ENCODE measurements around the gene UCP1.

Gene UCP1

DNA sequence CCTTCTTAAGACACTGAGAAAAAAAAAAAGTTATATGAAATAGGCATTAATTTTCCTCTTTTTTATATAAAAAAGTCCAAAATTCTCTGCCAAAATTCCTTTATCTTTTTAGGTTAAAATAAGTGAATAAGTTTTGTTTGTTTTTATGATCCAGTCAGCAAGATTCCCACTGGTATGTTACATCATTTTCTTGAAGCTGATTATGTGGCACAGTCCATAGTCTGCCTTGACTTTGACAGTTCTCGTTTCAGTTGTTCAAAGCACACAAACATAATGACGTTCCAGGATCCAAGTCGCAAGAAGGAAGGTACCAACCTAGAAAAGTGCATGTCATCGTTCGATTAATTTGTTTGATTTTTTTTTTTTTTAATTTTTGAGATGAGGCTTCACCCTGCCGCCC lies 9.1 kb downstream of the UCP1 start:
- TF ChIP-seq, protein P1, sequence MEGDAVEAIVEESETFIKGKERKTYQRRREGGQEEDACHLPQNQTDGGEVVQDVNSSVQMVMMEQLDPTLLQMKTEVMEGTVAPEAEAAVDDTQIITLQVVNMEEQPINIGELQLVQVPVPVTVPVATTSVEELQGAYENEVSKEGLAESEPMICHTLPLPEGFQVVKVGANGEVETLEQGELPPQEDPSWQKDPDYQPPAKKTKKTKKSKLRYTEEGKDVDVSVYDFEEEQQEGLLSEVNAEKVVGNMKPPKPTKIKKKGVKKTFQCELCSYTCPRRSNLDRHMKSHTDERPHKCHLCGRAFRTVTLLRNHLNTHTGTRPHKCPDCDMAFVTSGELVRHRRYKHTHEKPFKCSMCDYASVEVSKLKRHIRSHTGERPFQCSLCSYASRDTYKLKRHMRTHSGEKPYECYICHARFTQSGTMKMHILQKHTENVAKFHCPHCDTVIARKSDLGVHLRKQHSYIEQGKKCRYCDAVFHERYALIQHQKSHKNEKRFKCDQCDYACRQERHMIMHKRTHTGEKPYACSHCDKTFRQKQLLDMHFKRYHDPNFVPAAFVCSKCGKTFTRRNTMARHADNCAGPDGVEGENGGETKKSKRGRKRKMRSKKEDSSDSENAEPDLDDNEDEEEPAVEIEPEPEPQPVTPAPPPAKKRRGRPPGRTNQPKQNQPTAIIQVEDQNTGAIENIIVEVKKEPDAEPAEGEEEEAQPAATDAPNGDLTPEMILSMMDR (conservative IDR thresholded peaks at IDR 0.05; ENCODE audit: low read depth, low read length) = no peak
- Histone ChIP-seq H3K79me2 (ENCODE audit: insufficient read depth, low read depth) (no peaks in the 10 kb centered on the region), H3K4me2 (no peak overlapping the region), H4K20me1 (ENCODE audit: insufficient read depth) (no peaks in the 10 kb centered on the region), H3K9ac (no peak overlapping the region), H2AFZ (ENCODE audit: low read depth) (no peak overlapping the region), H3K27me3 (ENCODE audit: insufficient read depth, low read depth) (no peaks in the 10 kb centered on the region), H3K4me3 (IDR thresholded peaks at IDR 0.05; ENCODE audit: insufficient read depth, low read depth, low read length) (no peak overlapping the region), H3K36me3 (ENCODE audit: insufficient read depth) (no peaks in the 10 kb centered on the region), H3K27ac (no peak overlapping the region), H3K4me1 (ENCODE audit: low read depth, poor library complexity, severe bottlenecking) (peaks cover 35% of the 10 kb centered on the region)

DNA sequence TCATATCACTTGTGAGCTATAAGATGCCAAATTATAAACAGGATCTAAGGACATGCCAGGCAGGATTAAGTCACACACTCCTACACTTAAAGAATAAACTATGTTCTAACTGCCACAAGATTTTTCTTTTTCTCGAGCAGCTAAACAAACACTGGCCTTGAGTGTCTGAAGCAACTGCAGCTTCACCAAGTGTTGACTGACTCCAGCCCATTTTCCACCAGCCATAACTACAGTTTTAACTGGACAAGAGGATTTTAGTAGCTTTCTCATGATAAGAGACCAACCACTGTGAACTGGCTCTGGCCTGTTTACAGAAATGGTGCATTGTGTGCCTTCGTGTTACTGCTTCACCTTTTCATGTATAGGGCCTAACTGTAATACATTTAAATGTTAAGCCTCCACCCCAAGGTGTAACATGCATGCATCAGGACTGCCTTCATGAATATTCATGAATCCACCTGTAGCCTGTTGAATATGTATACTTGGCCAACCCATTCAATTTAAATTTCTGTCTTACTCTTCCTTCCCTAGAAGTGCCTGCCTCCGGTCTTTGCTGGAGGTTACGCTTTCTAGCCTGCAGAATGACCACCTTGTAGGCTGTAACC lies 10.8 kb downstream of the UCP1 start:
- no peaks in the 10 kb centered on the region for H3K27me3 ChIP-seq (ENCODE audit: insufficient read depth, low read depth)
- H3K4me1 ChIP-seq (ENCODE audit: low read depth, poor library complexity, severe bottlenecking) = peaks cover 35% of the 10 kb centered on the region
- no peak overlapping the region for H3K9ac ChIP-seq
- peak overlapping the region; percentile 58; the same call in 1 of the 2 replicates for H3K4me2 ChIP-seq
- TF ChIP-seq, protein P1 (conservative IDR thresholded peaks at IDR 0.05; ENCODE audit: low read depth, low read length) = no peak
- H3K27ac ChIP-seq = no peak overlapping the region
- no peak overlapping the region for H2AFZ ChIP-seq (ENCODE audit: low read depth)
- no peaks in the 10 kb centered on the region for H3K79me2 ChIP-seq (ENCODE audit: insufficient read depth, low read depth)
- H4K20me1 ChIP-seq (ENCODE audit: insufficient read depth) = no peaks in the 10 kb centered on the region
- no peaks in the 10 kb centered on the region for H3K36me3 ChIP-seq (ENCODE audit: insufficient read depth)
- H3K4me3 ChIP-seq (IDR thresholded peaks at IDR 0.05; ENCODE audit: insufficient read depth, low read depth, low read length) = no peak overlapping the region

DNA sequence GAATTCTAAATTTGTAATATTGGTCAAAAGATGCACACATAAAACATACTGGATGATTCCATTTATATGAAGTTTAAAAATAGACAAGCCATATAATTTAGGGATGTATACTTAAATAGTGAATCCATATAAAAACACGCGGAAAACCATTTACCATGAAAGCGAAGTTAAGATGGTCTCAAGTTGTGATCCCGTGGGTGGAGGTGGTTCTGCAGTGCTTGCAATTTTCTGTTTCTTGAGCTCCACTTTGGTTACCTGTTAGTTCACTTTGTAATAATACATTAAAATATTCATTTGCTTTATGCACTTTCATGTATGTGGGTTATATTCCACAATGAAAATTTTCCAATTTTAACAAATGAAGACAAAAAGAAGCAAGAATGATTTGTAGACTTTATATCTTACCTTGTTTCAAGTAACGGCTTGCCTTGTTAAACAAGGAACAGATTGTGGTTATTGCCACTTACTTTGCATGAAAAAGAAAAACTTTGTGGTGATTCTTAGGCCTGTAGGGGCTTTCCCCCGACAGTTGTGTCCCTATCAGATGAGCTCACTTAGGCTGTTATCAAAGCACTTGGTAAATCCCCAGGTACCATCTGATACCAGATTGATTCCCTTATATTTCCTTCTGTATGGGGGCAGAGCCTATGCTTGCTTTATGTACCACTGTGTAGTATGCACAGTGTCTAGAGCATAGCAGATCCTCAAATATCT lies 12.2 kb downstream of the UCP1 start:
- peaks cover 35% of the 10 kb centered on the region for H3K4me1 ChIP-seq (ENCODE audit: low read depth, poor library complexity, severe bottlenecking)

DNA sequence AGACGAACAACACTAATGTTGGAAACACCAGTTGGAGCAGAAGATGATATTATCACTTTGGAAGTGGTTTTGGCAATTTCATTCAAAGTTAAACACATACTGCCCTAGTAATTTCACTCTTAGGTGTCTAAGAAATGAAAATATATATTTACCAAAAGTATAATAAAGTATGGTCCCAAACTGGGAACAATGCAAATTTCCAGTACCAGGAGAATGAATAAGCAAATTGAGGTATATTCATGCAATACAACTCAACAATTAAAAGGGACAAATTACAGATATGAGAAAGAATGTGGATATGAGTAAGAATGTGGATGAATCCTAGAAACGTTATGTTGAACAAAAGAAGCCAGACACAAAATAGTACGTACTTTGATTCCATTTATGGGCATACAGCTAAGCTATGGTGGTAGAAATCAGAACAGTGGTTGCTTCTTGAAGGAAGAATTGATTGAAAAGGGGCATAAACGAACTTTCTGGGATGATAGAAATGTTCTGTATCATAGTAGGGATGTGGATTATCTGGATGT lies 34.7 kb downstream of the UCP1 start:
- Histone ChIP-seq H3K4me2 (no peak overlapping the region), H3K79me2 (ENCODE audit: insufficient read depth, low read depth) (no peaks in the 10 kb centered on the region), H3K27me3 (ENCODE audit: insufficient read depth, low read depth) (no peaks in the 10 kb centered on the region), H2AFZ (ENCODE audit: low read depth) (no peak overlapping the region), H3K36me3 (ENCODE audit: insufficient read depth) (no peaks in the 10 kb centered on the region), H3K27ac (no peak overlapping the region), H3K9ac (no peak overlapping the region), H3K4me1 (ENCODE audit: low read depth, poor library complexity, severe bottlenecking) (no peaks in the 10 kb centered on the region), H3K4me3 (IDR thresholded peaks at IDR 0.05; ENCODE audit: insufficient read depth, low read depth, low read length) (no peak overlapping the region), H4K20me1 (ENCODE audit: insufficient read depth) (no peaks in the 10 kb centered on the region)
- TF ChIP-seq, protein P1 (conservative IDR thresholded peaks at IDR 0.05; ENCODE audit: low read depth, low read length) = no peak

More for the DNA sequence above, 12.2 kb downstream of the UCP1 start:
- H3K4me3 ChIP-seq (IDR thresholded peaks at IDR 0.05; ENCODE audit: insufficient read depth, low read depth, low read length) = no peak overlapping the region
- H3K36me3 ChIP-seq (ENCODE audit: insufficient read depth) = no peaks in the 10 kb centered on the region
- no peak overlapping the region for H3K9ac ChIP-seq
- peak overlapping the region; percentile 28; the same call in 1 of the 2 replicates for H3K27ac ChIP-seq
- no peaks in the 10 kb centered on the region for H3K27me3 ChIP-seq (ENCODE audit: insufficient read depth, low read depth)
- TF ChIP-seq, protein P1 (conservative IDR thresholded peaks at IDR 0.05; ENCODE audit: low read depth, low read length) = no peak
- no peaks in the 10 kb centered on the region for H3K79me2 ChIP-seq (ENCODE audit: insufficient read depth, low read depth)
- H4K20me1 ChIP-seq (ENCODE audit: insufficient read depth) = no peaks in the 10 kb centered on the region
- H3K4me2 ChIP-seq = peak overlapping the region; percentile 58
- H2AFZ ChIP-seq (ENCODE audit: low read depth) = no peak overlapping the region

Measured in KMS-11 (cell line).